Urothelium cell line (cell line): ENCODE data around the gene ACAD8.
"Not testable (repeated sequence)": the region's sequence is repeated elsewhere in the genome, so short reads cannot be mapped to it uniquely, and the experiment has no call there.

ENCODE experiments used
- DNase-seq: peaks from one replicate; pipeline ENCODE4 v3.0.0; 2011; ENCODE audit warnings: low spot score, mixed read lengths
- FAIRE-seq: peaks from 2 replicates; lab custom pipeline; 2011; peaks lifted over from hg19 to GRCh38; lab: Jason Lieb, UNC

The ACAD8 gene

GRCh38 chr11:134238956-134239355, 14.4 kb upstream of the ACAD8 start:
- no peak for DNase-seq
- no peak for FAIRE-seq

- no peak for DNase-seq
- FAIRE-seq: no peak
Measured at GRCh38 chr11:134240592-134240991, 12.8 kb upstream of the ACAD8 start.

- DNase-seq: no peak
- FAIRE-seq: no peak
Measured at GRCh38 chr11:134242376-134242775, 11.0 kb upstream of the ACAD8 start.

GRCh38 chr11:134243913-134244312, 9.5 kb upstream of the ACAD8 start:
- DNase-seq (no peak), FAIRE-seq (no peak)

GRCh38 chr11:134244593-134244992, 8.8 kb upstream of the ACAD8 start:
- no peak for FAIRE-seq
- DNase-seq: peak; percentile 24

GRCh38 chr11:134245434-134245833, 7.9 kb upstream of the ACAD8 start:
- no peak for FAIRE-seq
- no peak for DNase-seq

GRCh38 chr11:134246100-134246499, 7.3 kb upstream of the ACAD8 start:
- FAIRE-seq (no peak), DNase-seq (no peak)

GRCh38 chr11:134246678-134247077, 6.7 kb upstream of the ACAD8 start:
- FAIRE-seq (no peak), DNase-seq (no peak)

GRCh38 chr11:134248910-134249480, 4.4 kb upstream of the ACAD8 start:
- DNase-seq (no peak), FAIRE-seq (no peak)

- no peak for FAIRE-seq
- no peak for DNase-seq
Measured at GRCh38 chr11:134250246-134250645, 3.1 kb upstream of the ACAD8 start.

GRCh38 chr11:134250675-134251074, 2.7 kb upstream of the ACAD8 start:
- DNase-seq (no peak), FAIRE-seq (no peak)

GRCh38 chr11:134252346-134253187, 801 bp upstream of the ACAD8 start:
- FAIRE-seq (no peak), DNase-seq (no peak)

- FAIRE-seq (no peak), DNase-seq (no peak)
Measured at GRCh38 chr11:134254433-134255183, 1.2 kb downstream of the ACAD8 start.

- DNase-seq, FAIRE-seq: not testable (repeated sequence)
Measured at GRCh38 chr11:134255184-134255561, 1.8 kb downstream of the ACAD8 start.

GRCh38 chr11:134257101-134257500, 3.7 kb downstream of the ACAD8 start:
- no peak for FAIRE-seq
- no peak for DNase-seq

- no peak for DNase-seq
- no peak for FAIRE-seq
Measured at GRCh38 chr11:134258577-134258976, 5.2 kb downstream of the ACAD8 start.

GRCh38 chr11:134260503-134260902, 7.1 kb downstream of the ACAD8 start:
- DNase-seq (no peak), FAIRE-seq (no peak)

GRCh38 chr11:134260983-134261382, 7.6 kb downstream of the ACAD8 start:
- DNase-seq (no peak), FAIRE-seq (no peak)

- DNase-seq (peak; percentile 31), FAIRE-seq (no peak)
Measured at GRCh38 chr11:134261626-134262488, 8.5 kb downstream of the ACAD8 start.

- FAIRE-seq: no peak
- DNase-seq: no peak
Measured at GRCh38 chr11:134264966-134265764, 11.8 kb downstream of the ACAD8 start.
